NCI-H1048 (cell line): ENCODE results near the gene NEURL2.
A peak's percentile ranks its signal among the peaks of the same experiment; 100 is the strongest.
"Not testable (repeated sequence)": the region's sequence is repeated elsewhere in the genome, so short reads cannot be mapped to it uniquely, and the experiment has no call there.

Source experiments
- DNase-seq: peaks from one replicate; lab custom pipeline; 2025; lab: John Stamatoyannopoulos, UW

Gene NEURL2

GRCh38 chr20:45890985-45891983 is at the start of gene NEURL2, which contains the start of gene CTSA:
Gene NEURL2, minus strand, starts transcription at chr20:45891208. Its CDS starts 217 bp downstream, at chr20:45890991.
Gene CTSA, plus strand, starts transcription at chr20:45891335. Its CDS starts 234 bp downstream, at chr20:45891569.
- peak; percentile 31 for DNase-seq

- DNase-seq: no peak
These were observed 49.5 kb upstream of the NEURL2 start for GRCh38 chr20:45940469-45940868.

- no peak for DNase-seq
These were observed 49.0 kb upstream of the NEURL2 start for GRCh38 chr20:45940053-45940452.

- DNase-seq: no peak
These were observed 47.9 kb upstream of the NEURL2 start for GRCh38 chr20:45938727-45939438.

GRCh38 chr20:45937765-45938164 is 46.8 kb upstream of the NEURL2 start:
- DNase-seq: no peak

GRCh38 chr20:45935416-45936046 is 44.5 kb upstream of the NEURL2 start:
- no peak for DNase-seq

DNA sequence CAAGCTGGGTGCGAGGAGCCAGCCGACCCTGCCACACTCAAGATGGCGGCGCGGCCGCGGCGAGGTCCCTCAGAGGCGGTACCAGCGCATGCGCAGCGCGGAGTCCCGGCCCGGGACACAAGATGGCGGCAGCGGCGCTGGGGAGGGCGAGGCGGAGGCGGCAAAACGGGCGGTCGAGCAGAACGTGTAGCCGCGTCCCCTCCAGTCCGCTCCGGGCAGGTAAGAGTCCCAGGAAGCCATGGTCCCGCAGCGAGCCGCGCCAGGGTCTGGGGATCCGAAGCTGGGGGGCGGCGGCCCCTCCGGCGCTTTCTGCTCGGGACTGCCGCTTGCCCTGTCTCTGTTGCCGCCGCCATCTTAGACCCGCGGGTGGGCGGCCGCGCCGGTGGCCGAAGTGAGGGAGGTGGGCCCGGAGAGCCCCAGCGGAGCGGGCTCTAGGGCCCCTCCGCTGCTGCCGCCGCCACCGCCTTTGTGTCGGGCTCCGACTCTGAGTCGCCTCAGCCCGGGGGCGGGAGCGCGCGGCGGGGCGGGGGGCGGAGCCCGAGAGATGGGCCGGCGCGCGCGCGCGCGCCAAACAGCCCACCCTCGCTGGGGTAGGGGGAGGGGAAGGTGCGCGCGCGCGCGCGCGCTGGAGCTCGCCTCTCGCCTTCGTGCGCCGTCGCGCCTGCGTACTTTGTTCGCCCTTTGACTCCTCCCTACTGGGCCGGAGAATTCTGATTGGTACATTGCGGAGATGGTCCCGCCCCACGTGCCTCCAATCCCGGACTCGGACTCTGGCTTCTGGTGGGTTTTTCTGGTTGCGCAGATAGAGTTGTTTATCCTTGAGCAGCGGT is 43.8 kb upstream of the NEURL2 start, which contains the start of gene PCIF1:
Gene PCIF1, plus strand, starts transcription at position 98 of the 830 bp plus-strand sequence. CDS start 4,317 bp downstream, outside the sequence.
- DNase-seq: peak; percentile 90

GRCh38 chr20:45934046-45934585 is 43.1 kb upstream of the NEURL2 start:
- no peak for DNase-seq

DNA sequence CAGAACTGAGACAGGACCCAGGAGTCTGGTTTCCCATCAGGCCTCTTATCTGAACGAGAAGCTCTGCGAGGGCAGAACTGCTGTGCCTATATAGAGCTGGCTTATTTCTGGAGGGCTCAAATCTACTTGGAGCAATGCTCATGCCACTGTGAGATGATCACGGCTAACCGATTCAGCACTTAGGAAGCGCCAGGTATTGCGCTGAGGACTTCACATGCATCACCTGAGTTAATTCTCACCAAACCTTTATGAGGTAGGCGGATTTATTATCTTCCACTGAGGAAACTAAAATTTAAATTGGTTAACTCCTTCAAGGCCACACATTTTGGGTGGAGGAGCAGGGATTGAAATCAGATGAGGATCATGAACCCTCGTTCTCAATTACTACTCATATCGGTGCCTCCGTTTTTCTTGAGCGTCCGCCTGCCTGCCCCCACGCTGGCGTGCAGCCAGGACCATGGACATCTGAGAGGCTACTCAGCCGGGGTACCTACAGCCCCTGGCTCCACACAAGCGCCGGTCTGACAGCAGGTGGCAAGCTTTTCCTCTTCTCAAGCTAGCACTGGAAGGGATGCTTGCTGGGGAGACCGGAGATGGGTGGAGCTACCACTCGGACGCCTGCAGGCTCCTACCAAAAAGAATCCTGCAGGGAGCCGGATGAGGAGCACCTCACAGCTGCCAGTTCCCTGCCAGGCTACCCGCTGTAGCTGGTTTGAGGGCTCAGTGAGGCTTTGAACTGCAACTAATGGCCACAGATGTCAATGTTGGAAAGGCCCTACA is 42.4 kb upstream of the NEURL2 start:
- no peak for DNase-seq

DNA sequence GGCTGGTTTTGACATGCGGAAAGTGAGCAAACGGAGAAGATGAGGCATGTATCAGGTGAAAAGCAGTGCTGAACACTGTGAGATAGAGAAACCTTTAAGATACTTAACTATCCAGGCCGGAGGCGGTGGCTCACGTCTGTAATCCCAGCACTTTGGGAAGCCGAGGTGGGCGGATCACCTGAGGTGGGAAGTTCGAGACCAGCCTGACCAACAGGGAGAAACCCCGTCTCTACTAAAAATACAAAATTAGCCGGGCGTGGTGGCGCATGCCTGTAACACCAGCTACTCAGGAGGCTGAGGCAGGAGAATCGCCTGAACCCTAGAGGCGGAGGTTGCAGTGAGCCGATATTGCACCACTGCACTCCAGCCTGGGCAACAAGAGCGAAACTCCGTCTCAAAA is 40.7 kb upstream of the NEURL2 start:
- not testable (repeated sequence) for DNase-seq

- no peak for DNase-seq
These were observed 36.3 kb upstream of the NEURL2 start for GRCh38 chr20:45927071-45927878.

GRCh38 chr20:45926731-45927070 is 35.7 kb upstream of the NEURL2 start:
- DNase-seq: no peak

GRCh38 chr20:45925821-45926506 is 35.0 kb upstream of the NEURL2 start:
- no peak for DNase-seq

- DNase-seq: no peak
These were observed 33.6 kb upstream of the NEURL2 start for GRCh38 chr20:45924391-45925261.

- DNase-seq: no peak
These were observed 30.6 kb upstream of the NEURL2 start for GRCh38 chr20:45921337-45922189.

DNA sequence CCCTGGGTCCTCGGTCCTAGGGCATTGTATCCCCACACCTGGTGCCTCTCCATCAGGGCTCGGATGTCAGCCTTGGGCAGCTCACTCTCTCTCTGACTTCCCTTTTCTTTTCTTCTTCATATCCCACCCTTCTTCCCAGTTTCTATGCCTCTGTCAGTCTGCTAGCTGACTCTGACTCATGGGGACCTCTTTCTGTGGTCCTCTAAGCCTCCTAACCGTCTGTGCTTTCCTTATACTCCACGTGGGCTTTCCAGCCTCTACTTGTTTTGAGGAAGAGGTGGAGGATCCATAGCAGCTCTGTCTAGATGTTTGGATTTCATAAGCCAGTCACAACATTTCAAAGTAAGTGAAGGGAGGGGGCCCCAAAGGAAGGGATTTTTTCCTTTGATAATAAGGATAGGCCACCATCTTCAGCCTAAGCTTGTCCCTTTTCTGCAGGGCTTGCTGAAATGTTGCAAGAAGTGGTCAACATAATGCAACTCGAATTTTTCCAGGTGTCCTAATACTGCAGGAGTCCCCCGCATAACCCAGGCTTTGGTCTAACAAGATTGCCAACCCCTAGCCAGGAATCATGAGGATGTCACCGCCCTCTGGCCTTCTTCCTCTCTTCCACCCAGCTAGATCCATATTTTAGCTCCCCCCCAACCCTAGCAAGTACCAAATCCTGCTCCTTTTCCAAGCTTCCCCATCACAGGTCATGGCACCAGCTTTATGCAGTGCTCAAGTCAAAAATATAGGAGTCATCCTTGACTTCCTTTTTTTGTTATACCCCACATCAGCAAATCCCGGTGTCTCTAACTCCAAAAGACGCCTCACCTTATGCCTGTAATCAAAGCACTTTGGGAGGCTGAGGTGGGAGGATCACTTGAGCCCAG is 29.7 kb upstream of the NEURL2 start:
- no peak for DNase-seq
